Activated CD4-positive, alpha-beta T cell treated with anti-CD3 and anti-CD28 coated beads, Interleukin-2, amount 50 U/mL, for 1 hour (primary cell): ENCODE data around the gene PPWD1.

ENCODE experiments used
- DNase-seq: peaks from one replicate; pipeline ENCODE4 v3.0.0-alpha.2; 2020

PPWD1 gene

DNA sequence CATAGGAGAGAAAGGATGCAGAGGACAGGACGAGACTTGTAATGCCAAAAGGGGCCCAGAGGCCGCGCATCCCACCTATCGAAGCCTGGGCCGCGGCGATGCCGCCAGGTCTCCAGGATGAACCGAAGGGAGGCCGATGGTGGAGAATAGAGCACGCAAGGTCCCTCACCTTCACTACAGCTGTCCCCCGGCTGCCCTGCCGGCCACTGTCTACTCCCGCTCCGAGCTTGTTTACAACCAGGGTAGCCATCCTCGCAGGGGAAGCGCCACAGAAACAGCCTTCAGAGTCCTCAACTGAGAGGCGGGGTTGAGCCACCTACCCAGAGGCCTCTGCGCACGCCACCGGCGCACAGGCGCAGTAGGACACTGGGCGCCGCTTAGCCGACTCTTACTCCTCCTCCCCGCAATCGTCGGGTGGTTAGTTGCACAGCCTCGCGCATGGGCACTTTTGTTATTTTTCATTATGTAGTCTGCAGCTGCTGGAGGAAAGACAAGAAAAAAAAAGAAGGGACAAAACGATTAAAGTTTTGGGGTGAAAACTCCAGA, 61.0 kb downstream of the PPWD1 start, which contains the start of gene TRIM23:
Gene TRIM23, minus strand, starts transcription at position 309 of the 546 bp plus-strand sequence. Its CDS starts 59 bp downstream, at position 250.
- DNase-seq: peak; percentile 88

DNA sequence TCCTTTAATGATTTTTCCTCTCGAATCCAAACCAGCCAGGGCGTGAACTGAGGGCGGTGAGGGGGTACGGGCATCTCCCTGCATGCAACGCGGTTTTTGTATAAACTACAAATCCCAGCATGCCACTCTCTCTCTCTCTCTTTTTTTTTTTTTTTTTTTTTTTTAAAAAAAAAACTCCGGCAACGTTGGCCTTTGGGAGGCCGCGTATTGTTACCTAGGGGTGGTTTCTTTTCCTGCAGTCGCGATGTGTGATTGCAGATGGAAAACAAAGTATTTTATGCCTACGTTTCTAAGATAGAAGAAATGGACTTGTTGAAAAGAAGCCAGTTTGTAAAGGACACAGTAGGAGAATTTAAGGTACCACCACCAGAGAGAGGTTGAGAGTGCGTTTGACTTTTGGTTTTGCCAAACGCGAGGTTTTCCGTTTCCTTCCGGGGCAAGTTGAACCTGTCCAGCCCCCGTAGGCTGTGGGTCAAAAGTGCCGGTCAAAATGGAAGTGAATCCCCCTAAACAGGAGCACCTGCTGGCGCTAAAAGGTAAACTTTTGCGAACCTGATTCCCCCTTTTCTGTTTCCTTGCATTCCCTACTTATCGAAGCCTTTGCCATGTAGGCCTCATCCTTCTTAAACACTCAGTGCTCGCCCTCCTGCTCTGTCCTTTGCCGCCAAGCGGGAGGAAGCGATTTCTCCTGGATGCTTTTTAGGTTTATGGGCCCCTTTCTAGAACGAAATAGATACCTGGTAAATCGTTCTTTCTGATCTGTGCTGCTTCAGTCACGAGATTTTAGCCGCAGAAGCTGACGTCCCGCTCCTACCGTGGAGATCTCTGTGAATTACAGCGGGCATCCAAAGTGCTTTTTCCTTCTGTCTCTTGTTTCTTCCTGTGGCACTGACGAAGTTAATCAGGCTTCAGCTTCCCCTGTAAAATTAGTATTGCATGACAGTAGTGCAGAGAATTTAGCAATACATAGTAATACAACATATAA, 61.8 kb downstream of the PPWD1 start, which contains the start of the genes SHLD3 and TRAPPC13:
Gene SHLD3, plus strand, starts transcription at position 457 of the 985 bp plus-strand sequence. CDS start 4,561 bp downstream, outside the sequence.
Gene TRAPPC13, plus strand, starts transcription at position 457 of the 985 bp plus-strand sequence. Its CDS starts 34 bp downstream, at position 491.
- peak; percentile 75 for DNase-seq

DNA sequence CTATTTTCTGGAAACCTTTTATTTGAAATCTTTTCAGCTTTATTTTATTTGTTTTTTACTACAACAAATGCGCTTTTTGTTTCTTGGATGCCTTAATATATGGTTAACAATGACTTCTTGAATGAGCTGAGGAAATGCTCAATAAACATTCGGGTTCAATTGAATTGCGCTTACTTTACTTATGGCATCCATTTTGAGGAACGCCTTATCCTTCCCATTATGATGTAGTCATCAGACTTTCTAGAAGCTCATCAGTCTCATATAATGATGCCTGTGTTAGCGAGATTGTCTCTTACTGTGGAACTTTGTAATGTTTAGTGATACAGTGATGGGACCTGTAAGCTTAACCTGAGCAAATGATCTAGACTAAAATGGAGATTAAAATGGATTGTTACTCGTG, 62.6 kb downstream of the PPWD1 start:
- DNase-seq: no peak

DNA sequence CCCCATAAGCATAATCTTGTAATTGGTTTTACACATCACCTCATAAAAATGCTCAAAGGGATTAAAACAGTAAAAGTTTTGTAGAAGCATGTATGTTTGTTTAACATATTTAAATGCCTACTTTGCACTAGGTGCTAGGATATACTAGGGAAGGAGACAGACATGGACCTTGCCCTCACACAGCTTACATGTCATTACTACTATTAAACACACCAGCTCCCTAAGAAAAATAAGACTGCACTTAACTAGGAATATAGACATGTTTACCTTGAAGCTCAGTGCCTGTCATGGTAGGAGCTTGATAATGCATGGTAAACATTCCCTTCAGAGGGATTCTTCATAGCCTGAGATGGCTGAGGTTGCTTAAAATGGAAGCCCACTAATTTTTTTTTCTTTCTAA, 67.9 kb downstream of the PPWD1 start:
- no peak for DNase-seq
